H9 (cell line): ENCODE results near the gene IL1B. TPM values are rescaled to one million over a fixed set of nuclear protein-coding genes. Genes with fewer than 3 reads are reported as not detected.
A peak's percentile ranks its signal among the peaks of the same experiment; 100 is the strongest.

Experiments used
- DNase-seq: peaks from one replicate; pipeline ENCODE4 v3.0.0-alpha.2; 2017
- H2AFZ ChIP-seq: one replicate; pipeline ENCODE4 v1.6.1; 2013; ENCODE audit warnings: mild to moderate bottlenecking, low read length, control low read depth, moderate library complexity
- H2AK5ac ChIP-seq: 2 replicates; pipeline ENCODE4 v1.6.1; 2013; ENCODE audit warnings: low read length, control low read depth, mixed read lengths; ENCODE audit not compliant: insufficient read length
- H2BK120ac ChIP-seq: one replicate; pipeline ENCODE4 v1.6.1; 2013; ENCODE audit warnings: low read depth, mild to moderate bottlenecking, low read length, control low read depth, inconsistent platforms; ENCODE audit not compliant: poor library complexity, severe bottlenecking
- H2BK12ac ChIP-seq: 2 replicates; pipeline ENCODE4 v1.6.1; 2013; ENCODE audit warnings: low read length, control low read depth, mixed read lengths, low read depth; ENCODE audit not compliant: insufficient read length
- H2BK15ac ChIP-seq: 2 replicates; pipeline ENCODE4 v1.6.1; 2013; ENCODE audit warnings: low read depth, low read length, control low read depth
- H2BK20ac ChIP-seq: one replicate; pipeline ENCODE4 v1.6.1; 2013; ENCODE audit warnings: low read depth, mild to moderate bottlenecking, low read length, control low read depth, inconsistent platforms; ENCODE audit not compliant: poor library complexity, severe bottlenecking
- H2BK5ac ChIP-seq: 2 replicates; pipeline ENCODE4 v1.6.1; 2013; ENCODE audit warnings: low read length, control low read depth, mixed read lengths; ENCODE audit not compliant: insufficient read length
- H3K14ac ChIP-seq: 2 replicates; pipeline ENCODE4 v1.6.1; 2013; ENCODE audit warnings: low read length, control low read depth; ENCODE audit not compliant: insufficient read depth
- H3K18ac ChIP-seq: 2 replicates; pipeline ENCODE4 v1.6.1; 2013; ENCODE audit warnings: low read depth, mild to moderate bottlenecking, mixed read lengths, low read length, control low read depth; ENCODE audit not compliant: insufficient read length
- H3K23ac ChIP-seq: 2 replicates; pipeline ENCODE4 v1.6.1; 2013; ENCODE audit warnings: low read length, control low read depth, mixed read lengths, low read depth; ENCODE audit not compliant: insufficient read length
- H3K23me2 ChIP-seq: 2 replicates; pipeline ENCODE4 v1.6.1; 2013; ENCODE audit warnings: low read depth, mild to moderate bottlenecking, mixed read lengths, low read length, control low read depth; ENCODE audit not compliant: insufficient read length, poor library complexity, severe bottlenecking
- H3K27ac ChIP-seq: 2 replicates; pipeline ENCODE4 v1.5.1; 2013; ENCODE audit warnings: low read length, control low read depth, mixed read lengths, low read depth; ENCODE audit not compliant: insufficient read length
- H3K27me3 ChIP-seq: 2 replicates; pipeline ENCODE4 v1.6.1; 2013; ENCODE audit warnings: low read length, control low read depth, inconsistent platforms; ENCODE audit not compliant: insufficient read depth
- H3K4ac ChIP-seq: 2 replicates; pipeline ENCODE4 v1.6.1; 2013; ENCODE audit warnings: low read depth, mild to moderate bottlenecking, control low read depth, inconsistent platforms, low read length, moderate library complexity
- H3K4me1 ChIP-seq: 2 replicates; pipeline ENCODE4 v1.6.1; 2013; ENCODE audit warnings: low read length, control low read depth, inconsistent platforms; ENCODE audit not compliant: insufficient read depth
- H3K4me2 ChIP-seq: 2 replicates; pipeline ENCODE4 v1.6.1; 2013; ENCODE audit warnings: low read length, control low read depth, mixed read lengths; ENCODE audit not compliant: insufficient read length, insufficient read depth
- H3K56ac ChIP-seq: 2 replicates; pipeline ENCODE4 v1.6.1; 2013; ENCODE audit warnings: low read depth, mild to moderate bottlenecking, mixed read lengths, low read length, control low read depth; ENCODE audit not compliant: insufficient read length
- H3K79me1 ChIP-seq: 2 replicates; pipeline ENCODE4 v1.6.1; 2013; ENCODE audit warnings: low read depth, mild to moderate bottlenecking, moderate library complexity, low read length, control low read depth, inconsistent platforms; ENCODE audit not compliant: insufficient read depth, poor library complexity, severe bottlenecking
- H3K79me2 ChIP-seq: 2 replicates; pipeline ENCODE4 v1.6.1; 2013; ENCODE audit warnings: low read length, control low read depth, inconsistent platforms; ENCODE audit not compliant: insufficient read depth
- H3K9ac ChIP-seq: 2 replicates; pipeline ENCODE4 v1.6.1; 2013; ENCODE audit warnings: low read length, control low read depth, mixed read lengths; ENCODE audit not compliant: insufficient read length; ENCODE audit errors: extremely low read depth
- H3K9me3 ChIP-seq: one replicate; pipeline ENCODE4 v1.6.1; 2013; ENCODE audit warnings: low read depth, low read length, inconsistent platforms; ENCODE audit not compliant: control insufficient read depth
- H3T11ph ChIP-seq: one replicate; pipeline ENCODE4 v1.6.1; 2013; ENCODE audit warnings: mild to moderate bottlenecking, low read length, control low read depth, inconsistent platforms
- H4K20me1 ChIP-seq: one replicate; pipeline ENCODE4 v1.6.1; 2013; ENCODE audit not compliant: control insufficient read depth, insufficient read length, insufficient read depth
- H4K5ac ChIP-seq: 2 replicates; pipeline ENCODE4 v1.6.1; 2013; ENCODE audit warnings: low read depth, mild to moderate bottlenecking, mixed read lengths, low read length, control low read depth; ENCODE audit not compliant: insufficient read length
- H4K8ac ChIP-seq: replicated peaks from 2 replicates; pipeline ENCODE4 v1.6.1; 2013; ENCODE audit warnings: low read length, control low read depth, mixed read lengths, low read depth; ENCODE audit not compliant: insufficient read length
- H4K91ac ChIP-seq: 2 replicates; pipeline ENCODE4 v1.6.1; 2013; ENCODE audit warnings: low read depth, mild to moderate bottlenecking, moderate library complexity, mixed read lengths, low read length, control low read depth; ENCODE audit not compliant: insufficient read length
- H3K27ac Mint-ChIP-seq, 3 experiments: 2 replicates in 2 of 3; 3 replicates in 1 of 3; pipeline ENCODE4 v1.8.0; 2020 to 2021; ENCODE audit warnings: mixed read lengths in 3 of 3, mild to moderate bottlenecking in 1 of 3, moderate library complexity in 1 of 3
- H3K27me3 Mint-ChIP-seq: 2 replicates; pipeline ENCODE4 v1.8.0; 2021; ENCODE audit warnings: low read depth, mild to moderate bottlenecking, moderate library complexity, mixed read lengths
- H3K36me3 Mint-ChIP-seq, 3 experiments: 2 replicates in 2 of 3; 3 replicates in 1 of 3; pipeline ENCODE4 v1.8.0; 2020 to 2021; ENCODE audit warnings: low read depth in 3 of 3, mixed read lengths in 3 of 3; ENCODE audit not compliant: insufficient read depth in 1 of 3
- H3K4me1 Mint-ChIP-seq, 2 experiments: 2 replicates each; pipeline ENCODE4 v1.8.0; 2020; ENCODE audit warnings: mixed read lengths in 2 of 2
- H3K4me3 Mint-ChIP-seq, 2 experiments: 2 replicates in 1 of 2; 3 replicates in 1 of 2; pipeline ENCODE4 v1.8.0; 2020 to 2021; ENCODE audit warnings: mild to moderate bottlenecking in 2 of 2, mixed read lengths in 2 of 2, moderate library complexity in 1 of 2
- H3K9me3 Mint-ChIP-seq, 2 experiments: 2 replicates in 1 of 2; 3 replicates in 1 of 2; pipeline ENCODE4 v1.8.0; 2020; ENCODE audit warnings: mild to moderate bottlenecking in 2 of 2, mixed read lengths in 2 of 2, moderate library complexity in 1 of 2
- WGBS: extraction: QIAGEN DNeasy Blood & Tissue Kit; methylation state at CpG from one replicate; pipeline ENCODE4 v1.1.7; 2013; ENCODE audit warnings: missing lambda C conversion rate, low lambda C conversion rate, mixed read lengths; ENCODE audit not compliant: insufficient read length; ENCODE audit errors: extremely low coverage; 5-methylcytosine and 5-hydroxymethylcytosine counted together
- total RNA-seq: library from RNA; stranded (reverse); gene quantifications from 2 replicates; pipeline ENCODE4 v1.2.1, GENCODE V29; 2021
- TF ChIP-seq, protein P1 (sequence below): fragments of 200-600 bp; sonication (generic); conservative IDR thresholded peaks from 3 replicates; pipeline ENCODE4 v1.8.0; 2021; ENCODE audit warnings: antibody characterized with exemption, mild to moderate bottlenecking

The IL1B gene
- total RNA-seq, 1 experiment from 2014 or later: not detected

DNA sequence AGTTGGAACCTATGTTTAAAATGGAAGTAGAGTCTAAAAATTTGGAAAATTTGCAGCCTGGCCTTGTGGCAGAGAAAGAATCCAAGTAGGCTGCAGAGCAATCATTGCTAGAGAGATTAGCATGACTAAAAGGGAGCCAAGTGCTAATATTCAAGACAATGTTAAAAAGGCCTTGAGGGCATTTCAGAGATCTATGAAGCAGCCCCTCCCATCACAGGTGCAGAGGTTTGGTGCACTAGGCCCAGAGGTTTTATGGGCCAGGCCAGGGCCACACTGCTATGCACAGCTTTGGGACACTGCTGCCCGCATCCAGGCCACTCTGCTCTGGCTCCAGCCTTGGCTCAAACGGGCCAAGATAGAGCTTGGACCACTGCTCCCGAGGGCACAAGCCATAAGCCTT is 45.6 kb downstream of the IL1B start:
- no peak overlapping the region for H2BK120ac ChIP-seq
- H3K18ac ChIP-seq: no peak overlapping the region
- H3K4ac ChIP-seq: no peak overlapping the region
- no peak overlapping the region for H2AK5ac ChIP-seq
- no peak overlapping the region for H3T11ph ChIP-seq
- H3K27me3 ChIP-seq: no peaks in the 10 kb centered on the region
- no peak overlapping the region for H4K8ac ChIP-seq
- peak; percentile 51 for DNase-seq
- no peak overlapping the region for H2BK15ac ChIP-seq
- no peaks in the 10 kb centered on the region for H3K4me1 ChIP-seq
- no peak overlapping the region; the same call in 1 of the 2 replicates for H3K14ac ChIP-seq
- WGBS: no CpG with 5 or more reads among the region's 3 CpGs
- H3K9me3 ChIP-seq: no peaks in the 10 kb centered on the region
- no peak overlapping the region for H2BK12ac ChIP-seq
- no peaks in the 10 kb centered on the region for H3K27me3 Mint-ChIP-seq
- H3K36me3 Mint-ChIP-seq: peaks cover 1 to 5% (median 3%) of the 10 kb centered on the region in 3 experiments; a peak in 4 of 7 replicates
- no peak overlapping the region for H3K56ac ChIP-seq
- H3K23me2 ChIP-seq: no peaks in the 10 kb centered on the region
- no peak overlapping the region for H2BK5ac ChIP-seq
- H2BK20ac ChIP-seq: no peak overlapping the region
- H3K23ac ChIP-seq: no peak overlapping the region
- peak overlapping the region in 2 of 3 experiments; percentile 6 to 38; a peak in 1 of 7 replicates for H3K27ac Mint-ChIP-seq
- TF ChIP-seq, protein P1, sequence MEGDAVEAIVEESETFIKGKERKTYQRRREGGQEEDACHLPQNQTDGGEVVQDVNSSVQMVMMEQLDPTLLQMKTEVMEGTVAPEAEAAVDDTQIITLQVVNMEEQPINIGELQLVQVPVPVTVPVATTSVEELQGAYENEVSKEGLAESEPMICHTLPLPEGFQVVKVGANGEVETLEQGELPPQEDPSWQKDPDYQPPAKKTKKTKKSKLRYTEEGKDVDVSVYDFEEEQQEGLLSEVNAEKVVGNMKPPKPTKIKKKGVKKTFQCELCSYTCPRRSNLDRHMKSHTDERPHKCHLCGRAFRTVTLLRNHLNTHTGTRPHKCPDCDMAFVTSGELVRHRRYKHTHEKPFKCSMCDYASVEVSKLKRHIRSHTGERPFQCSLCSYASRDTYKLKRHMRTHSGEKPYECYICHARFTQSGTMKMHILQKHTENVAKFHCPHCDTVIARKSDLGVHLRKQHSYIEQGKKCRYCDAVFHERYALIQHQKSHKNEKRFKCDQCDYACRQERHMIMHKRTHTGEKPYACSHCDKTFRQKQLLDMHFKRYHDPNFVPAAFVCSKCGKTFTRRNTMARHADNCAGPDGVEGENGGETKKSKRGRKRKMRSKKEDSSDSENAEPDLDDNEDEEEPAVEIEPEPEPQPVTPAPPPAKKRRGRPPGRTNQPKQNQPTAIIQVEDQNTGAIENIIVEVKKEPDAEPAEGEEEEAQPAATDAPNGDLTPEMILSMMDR: no peak
- H4K20me1 ChIP-seq: no peaks in the 10 kb centered on the region
- H3K79me2 ChIP-seq: no peaks in the 10 kb centered on the region
- H3K9me3 Mint-ChIP-seq: peaks cover 4 to 6% of the 10 kb centered on the region in 2 experiments; a peak in 4 of 5 replicates
- no peak overlapping the region for H2AFZ ChIP-seq
- no peak overlapping the region for H4K91ac ChIP-seq
- H3K4me1 Mint-ChIP-seq: peaks cover 30 to 52% of the 10 kb centered on the region in 2 experiments
- H3K4me2 ChIP-seq: no peak overlapping the region
- no peaks in the 10 kb centered on the region for H3K79me1 ChIP-seq
- H3K27ac ChIP-seq: no peak overlapping the region
- no peak overlapping the region for H3K9ac ChIP-seq
- H3K4me3 Mint-ChIP-seq: no peak overlapping the region
- H4K5ac ChIP-seq: no peak overlapping the region
